Liver (tissue), 3 donors: ENCODE data around the gene MADD.

ENCODE experiments used
- EGR1 ChIP-seq, 2 donors: IDR thresholded peaks; 2 replicates each; pipeline ENCODE4 v1.6.1; 2016 to 2018; ENCODE audit warnings: antibody characterized with exemption in 2 of 2, low read depth in 2 of 2
- FOXA1 ChIP-seq: IDR thresholded peaks from 2 replicates; pipeline ENCODE4 v1.6.1; 2016; ENCODE audit warnings: antibody characterized with exemption
- FOXA2 ChIP-seq: IDR thresholded peaks from 2 replicates; pipeline ENCODE4 v1.6.1; 2016; ENCODE audit warnings: antibody characterized with exemption
- GABPA ChIP-seq, 2 donors: IDR thresholded peaks in 1 of 2; conservative IDR thresholded peaks in 1 of 2; 2 replicates each; pipeline ENCODE4 v1.6.1; 2016; ENCODE audit warnings: antibody characterized with exemption in 2 of 2, mild to moderate bottlenecking in 1 of 2, moderate library complexity in 1 of 2
- HNF4G ChIP-seq: IDR thresholded peaks from 2 replicates; pipeline ENCODE4 v1.6.1; 2016; ENCODE audit warnings: antibody characterized with exemption
- JUND ChIP-seq, 2 donors: IDR thresholded peaks; 2 replicates each; pipeline ENCODE4 v1.6.1; 2016; ENCODE audit warnings: antibody characterized with exemption in 2 of 2
- RAD21 ChIP-seq, 2 donors: IDR thresholded peaks; 2 replicates each; pipeline ENCODE4 v1.6.1; 2016; ENCODE audit warnings: antibody characterized with exemption in 2 of 2, mild to moderate bottlenecking in 2 of 2
- SP1 ChIP-seq: IDR thresholded peaks from 2 replicates; pipeline ENCODE4 v1.6.1; 2018; ENCODE audit warnings: antibody characterized with exemption, mild to moderate bottlenecking
- TAF1 ChIP-seq: conservative IDR thresholded peaks from 2 replicates; pipeline ENCODE4 v1.6.1; 2016; ENCODE audit warnings: antibody characterized with exemption, mild to moderate bottlenecking
- TF ChIP-seq, protein P1 (sequence below): fragments of 150-350 bp; IDR thresholded peaks from 2 replicates; pipeline ENCODE4 v1.5.1; 2017; ENCODE audit warnings: improper control_type of control experiment, low read depth, low read length; ENCODE audit not compliant: missing input control
- TF ChIP-seq, protein P2 (sequence below): IDR thresholded peaks from 2 replicates; pipeline ENCODE4 v1.6.1; 2016; ENCODE audit warnings: antibody characterized with exemption, mild to moderate bottlenecking
- TF ChIP-seq, protein P3 (sequence below): IDR thresholded peaks from 2 replicates; pipeline ENCODE4 v1.6.1; 2016; ENCODE audit warnings: antibody characterized with exemption
- TF ChIP-seq, protein P4 (sequence below): IDR thresholded peaks from 2 replicates; pipeline ENCODE4 v1.6.1; 2016; ENCODE audit warnings: antibody characterized with exemption
- donor health status: healthy.
- donor health status: healthy.

DNA sequence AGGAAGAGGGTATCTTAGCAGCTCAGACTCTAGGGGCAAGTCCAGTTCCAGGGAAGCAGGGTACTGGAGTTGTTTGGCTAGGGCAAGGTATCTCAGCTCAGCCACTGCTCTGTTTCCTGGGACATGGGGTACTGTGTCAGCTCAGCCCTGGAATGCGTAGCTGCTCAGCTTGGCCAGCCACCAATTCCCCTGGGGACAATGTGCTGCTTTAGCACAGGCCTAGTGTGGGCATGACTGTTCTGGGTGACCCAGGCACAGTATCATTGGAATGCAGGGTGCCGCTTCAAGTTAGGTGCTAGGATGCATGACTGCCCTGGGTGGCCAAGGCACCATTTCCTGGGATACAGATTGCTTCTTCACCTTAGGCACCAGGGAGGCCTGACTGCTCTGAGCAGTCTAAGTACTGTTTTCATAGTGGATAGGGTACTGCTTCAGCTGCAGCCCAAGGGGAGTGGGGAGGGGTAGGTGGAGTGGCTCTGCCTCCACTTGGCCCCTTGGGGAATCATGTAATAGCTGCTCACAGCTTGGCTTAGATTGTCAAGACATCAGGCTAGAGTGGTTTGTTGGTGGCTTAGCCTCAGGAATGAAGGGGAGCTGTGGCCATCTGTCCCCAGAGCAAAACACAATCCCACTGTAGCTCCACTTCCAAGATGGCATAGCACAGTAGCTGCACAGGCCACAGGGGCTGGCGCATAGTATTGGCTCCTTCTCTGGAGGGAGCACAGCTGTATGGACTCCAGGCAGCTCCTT, 36.0 kb downstream of the MADD start:
- TF ChIP-seq SP1 (no peak), JUND (IDR thresholded peaks at IDR 0.05) (no peak), EGR1 (IDR thresholded peaks at IDR 0.05; ENCODE audit: low read depth in 2 of 2) (no peak), FOXA1 (no peak), RAD21 (IDR thresholded peaks at IDR 0.05) (no peak), TAF1 (no peak), GABPA (IDR thresholded peaks at IDR 0.05 in 1 of 2, conservative IDR thresholded peaks at IDR 0.05 in 1 of 2) (no peak), FOXA2 (no peak), HNF4G (no peak)
- TF ChIP-seq, protein P1, sequence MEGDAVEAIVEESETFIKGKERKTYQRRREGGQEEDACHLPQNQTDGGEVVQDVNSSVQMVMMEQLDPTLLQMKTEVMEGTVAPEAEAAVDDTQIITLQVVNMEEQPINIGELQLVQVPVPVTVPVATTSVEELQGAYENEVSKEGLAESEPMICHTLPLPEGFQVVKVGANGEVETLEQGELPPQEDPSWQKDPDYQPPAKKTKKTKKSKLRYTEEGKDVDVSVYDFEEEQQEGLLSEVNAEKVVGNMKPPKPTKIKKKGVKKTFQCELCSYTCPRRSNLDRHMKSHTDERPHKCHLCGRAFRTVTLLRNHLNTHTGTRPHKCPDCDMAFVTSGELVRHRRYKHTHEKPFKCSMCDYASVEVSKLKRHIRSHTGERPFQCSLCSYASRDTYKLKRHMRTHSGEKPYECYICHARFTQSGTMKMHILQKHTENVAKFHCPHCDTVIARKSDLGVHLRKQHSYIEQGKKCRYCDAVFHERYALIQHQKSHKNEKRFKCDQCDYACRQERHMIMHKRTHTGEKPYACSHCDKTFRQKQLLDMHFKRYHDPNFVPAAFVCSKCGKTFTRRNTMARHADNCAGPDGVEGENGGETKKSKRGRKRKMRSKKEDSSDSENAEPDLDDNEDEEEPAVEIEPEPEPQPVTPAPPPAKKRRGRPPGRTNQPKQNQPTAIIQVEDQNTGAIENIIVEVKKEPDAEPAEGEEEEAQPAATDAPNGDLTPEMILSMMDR, result no peak
- TF ChIP-seq, protein P2, sequence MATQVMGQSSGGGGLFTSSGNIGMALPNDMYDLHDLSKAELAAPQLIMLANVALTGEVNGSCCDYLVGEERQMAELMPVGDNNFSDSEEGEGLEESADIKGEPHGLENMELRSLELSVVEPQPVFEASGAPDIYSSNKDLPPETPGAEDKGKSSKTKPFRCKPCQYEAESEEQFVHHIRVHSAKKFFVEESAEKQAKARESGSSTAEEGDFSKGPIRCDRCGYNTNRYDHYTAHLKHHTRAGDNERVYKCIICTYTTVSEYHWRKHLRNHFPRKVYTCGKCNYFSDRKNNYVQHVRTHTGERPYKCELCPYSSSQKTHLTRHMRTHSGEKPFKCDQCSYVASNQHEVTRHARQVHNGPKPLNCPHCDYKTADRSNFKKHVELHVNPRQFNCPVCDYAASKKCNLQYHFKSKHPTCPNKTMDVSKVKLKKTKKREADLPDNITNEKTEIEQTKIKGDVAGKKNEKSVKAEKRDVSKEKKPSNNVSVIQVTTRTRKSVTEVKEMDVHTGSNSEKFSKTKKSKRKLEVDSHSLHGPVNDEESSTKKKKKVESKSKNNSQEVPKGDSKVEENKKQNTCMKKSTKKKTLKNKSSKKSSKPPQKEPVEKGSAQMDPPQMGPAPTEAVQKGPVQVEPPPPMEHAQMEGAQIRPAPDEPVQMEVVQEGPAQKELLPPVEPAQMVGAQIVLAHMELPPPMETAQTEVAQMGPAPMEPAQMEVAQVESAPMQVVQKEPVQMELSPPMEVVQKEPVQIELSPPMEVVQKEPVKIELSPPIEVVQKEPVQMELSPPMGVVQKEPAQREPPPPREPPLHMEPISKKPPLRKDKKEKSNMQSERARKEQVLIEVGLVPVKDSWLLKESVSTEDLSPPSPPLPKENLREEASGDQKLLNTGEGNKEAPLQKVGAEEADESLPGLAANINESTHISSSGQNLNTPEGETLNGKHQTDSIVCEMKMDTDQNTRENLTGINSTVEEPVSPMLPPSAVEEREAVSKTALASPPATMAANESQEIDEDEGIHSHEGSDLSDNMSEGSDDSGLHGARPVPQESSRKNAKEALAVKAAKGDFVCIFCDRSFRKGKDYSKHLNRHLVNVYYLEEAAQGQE, result no peak
- TF ChIP-seq, protein P3, sequence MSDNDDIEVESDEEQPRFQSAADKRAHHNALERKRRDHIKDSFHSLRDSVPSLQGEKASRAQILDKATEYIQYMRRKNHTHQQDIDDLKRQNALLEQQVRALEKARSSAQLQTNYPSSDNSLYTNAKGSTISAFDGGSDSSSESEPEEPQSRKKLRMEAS, result no peak
- TF ChIP-seq, protein P4, sequence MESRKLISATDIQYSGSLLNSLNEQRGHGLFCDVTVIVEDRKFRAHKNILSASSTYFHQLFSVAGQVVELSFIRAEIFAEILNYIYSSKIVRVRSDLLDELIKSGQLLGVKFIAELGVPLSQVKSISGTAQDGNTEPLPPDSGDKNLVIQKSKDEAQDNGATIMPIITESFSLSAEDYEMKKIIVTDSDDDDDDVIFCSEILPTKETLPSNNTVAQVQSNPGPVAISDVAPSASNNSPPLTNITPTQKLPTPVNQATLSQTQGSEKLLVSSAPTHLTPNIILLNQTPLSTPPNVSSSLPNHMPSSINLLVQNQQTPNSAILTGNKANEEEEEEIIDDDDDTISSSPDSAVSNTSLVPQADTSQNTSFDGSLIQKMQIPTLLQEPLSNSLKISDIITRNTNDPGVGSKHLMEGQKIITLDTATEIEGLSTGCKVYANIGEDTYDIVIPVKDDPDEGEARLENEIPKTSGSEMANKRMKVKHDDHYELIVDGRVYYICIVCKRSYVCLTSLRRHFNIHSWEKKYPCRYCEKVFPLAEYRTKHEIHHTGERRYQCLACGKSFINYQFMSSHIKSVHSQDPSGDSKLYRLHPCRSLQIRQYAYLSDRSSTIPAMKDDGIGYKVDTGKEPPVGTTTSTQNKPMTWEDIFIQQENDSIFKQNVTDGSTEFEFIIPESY, result no peak
